Left hindlimb (tissue), 1 donor: ENCODE measurements around the gene APOBR.
A peak's percentile ranks its signal among the peaks of the same experiment; 100 is the strongest.
"Not testable (repeated sequence)": the region's sequence is repeated elsewhere in the genome, so short reads cannot be mapped to it uniquely, and the experiment has no call there.

ENCODE experiments used
- DNase-seq: peaks from one replicate; pipeline ENCODE4 v3.0.0-alpha.2; 2018

APOBR gene

DNA sequence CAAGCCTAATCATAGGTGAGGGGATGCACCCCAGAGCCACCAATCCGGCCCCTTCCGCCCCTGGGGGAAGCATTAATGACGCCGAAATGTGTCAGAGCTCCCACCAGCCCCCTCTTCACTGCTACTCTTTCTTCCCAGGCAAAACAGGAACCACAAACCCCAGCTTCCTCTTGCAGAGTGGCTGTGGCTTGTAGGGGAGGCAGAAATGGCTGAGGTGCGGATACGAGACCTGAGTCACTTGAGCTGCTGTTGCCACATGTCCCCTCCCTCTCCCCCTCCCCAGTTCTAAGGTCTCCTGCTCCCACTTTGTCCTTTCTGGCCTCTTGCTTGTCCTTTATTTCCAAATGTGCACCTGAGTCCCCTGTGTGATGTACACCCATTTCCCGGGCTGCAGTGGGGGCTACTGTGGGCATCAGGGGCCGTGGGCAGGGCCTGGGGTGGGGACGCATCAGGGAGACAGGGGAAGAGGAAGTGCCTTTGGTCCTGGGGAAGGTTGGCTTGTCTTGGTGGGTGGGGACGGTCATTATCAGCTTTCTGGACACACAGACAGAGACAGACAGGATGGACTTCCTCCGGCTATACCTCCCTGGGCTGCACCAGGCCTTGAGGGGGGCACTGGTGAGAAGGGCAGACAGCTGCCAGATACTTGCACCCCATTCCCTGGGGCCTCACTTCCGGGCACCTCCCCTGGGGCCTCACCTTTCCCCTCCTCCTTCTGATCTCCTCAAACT, at the start of gene APOBR:
Gene APOBR (plus strand): TSS at position 523 of the 731 bp plus-strand sequence. CDS start 39 bp downstream, at position 562.
- no peak for DNase-seq

DNA sequence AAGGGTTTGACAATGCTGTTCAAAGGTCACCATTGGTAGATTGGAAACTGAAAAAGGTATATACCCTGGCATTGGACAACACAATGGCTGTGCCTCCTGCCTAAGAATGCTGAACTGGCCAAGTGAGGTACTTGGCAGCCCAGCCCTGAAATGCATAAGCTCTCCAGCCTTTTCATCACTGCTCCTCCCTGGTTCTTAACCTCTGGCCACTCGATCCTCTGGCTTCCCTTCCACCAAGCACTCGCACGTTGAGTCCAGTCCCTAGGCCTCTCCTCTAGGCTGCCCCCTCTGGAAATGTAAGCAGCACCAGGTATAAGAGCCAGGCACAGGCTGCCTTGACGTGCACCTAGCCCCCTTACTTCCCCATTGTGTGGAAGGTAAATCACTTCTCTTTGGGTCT, 48.1 kb upstream of the APOBR start:
- DNase-seq, result not testable (repeated sequence)

GRCh38 chr16:28447081-28447480, 47.4 kb upstream of the APOBR start:
- not testable (repeated sequence) for DNase-seq

GRCh38 chr16:28473714-28474265, 20.7 kb upstream of the APOBR start:
- DNase-seq, result no peak

GRCh38 chr16:28475221-28475620, 19.2 kb upstream of the APOBR start:
- no peak for DNase-seq

- no peak for DNase-seq
Measured at GRCh38 chr16:28477311-28477920, 17.0 kb upstream of the APOBR start.

GRCh38 chr16:28478506-28479180, 15.8 kb upstream of the APOBR start:
- DNase-seq, result no peak

DNA sequence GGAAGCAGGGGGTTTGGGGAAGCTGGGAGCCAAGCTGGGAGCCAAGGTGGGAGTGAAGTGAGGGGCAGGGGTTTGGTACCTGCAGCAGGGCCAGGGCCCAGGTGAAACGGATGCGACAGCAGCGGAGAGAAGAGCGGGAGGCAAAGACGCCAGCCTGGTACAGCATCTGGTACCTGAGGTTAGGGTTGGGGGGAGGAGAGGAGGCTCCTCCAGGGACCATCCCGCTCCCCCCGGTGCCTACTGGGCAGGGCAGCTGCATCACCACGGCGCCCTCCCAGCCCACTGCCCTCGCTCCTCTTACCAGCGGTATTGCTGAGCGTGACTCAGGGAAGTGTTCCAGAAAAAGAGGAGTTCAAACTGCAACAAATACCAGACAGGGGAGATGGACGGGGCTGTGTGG, 12.4 kb upstream of the APOBR start:
- DNase-seq, result no peak

DNA sequence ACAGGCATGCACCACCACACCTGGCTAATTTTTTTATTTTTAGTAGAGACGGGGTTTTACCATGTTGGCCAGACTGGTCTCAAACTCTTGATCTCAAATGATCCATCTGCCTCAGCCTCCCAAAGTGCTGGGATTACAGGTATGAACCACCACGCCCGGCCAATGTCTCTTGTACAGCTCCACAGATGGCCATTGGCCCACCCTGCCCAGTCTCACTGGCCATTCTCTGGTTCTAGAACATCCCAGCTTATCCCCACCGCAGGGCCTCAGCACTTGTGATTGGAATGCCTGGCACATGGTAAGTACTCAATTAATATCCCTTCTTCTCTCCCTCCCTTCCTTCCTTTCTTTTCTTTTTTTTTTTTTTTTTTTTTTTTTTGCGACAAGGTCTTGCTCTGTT, 11.1 kb upstream of the APOBR start:
- not testable (repeated sequence) for DNase-seq

DNA sequence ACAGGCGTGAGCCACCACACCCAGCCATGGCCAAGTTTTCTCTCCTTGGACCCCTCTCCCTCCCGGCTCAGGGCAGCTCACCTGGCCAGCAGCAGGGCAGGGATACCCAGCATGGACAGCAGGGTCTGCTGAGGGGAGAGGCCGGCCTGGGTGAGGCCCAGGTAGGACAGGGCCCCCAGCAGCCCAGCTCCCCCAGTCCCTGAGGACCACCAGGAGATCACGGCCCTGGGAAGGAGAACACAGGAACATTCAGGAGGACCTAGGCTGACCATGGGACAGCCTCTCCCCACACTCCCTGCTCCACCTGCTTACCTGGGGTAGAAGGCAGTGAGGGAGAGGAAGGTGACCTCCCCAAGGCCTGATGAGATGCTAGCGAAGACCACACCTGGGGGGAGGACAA, 8.2 kb upstream of the APOBR start:
- DNase-seq, result no peak

DNA sequence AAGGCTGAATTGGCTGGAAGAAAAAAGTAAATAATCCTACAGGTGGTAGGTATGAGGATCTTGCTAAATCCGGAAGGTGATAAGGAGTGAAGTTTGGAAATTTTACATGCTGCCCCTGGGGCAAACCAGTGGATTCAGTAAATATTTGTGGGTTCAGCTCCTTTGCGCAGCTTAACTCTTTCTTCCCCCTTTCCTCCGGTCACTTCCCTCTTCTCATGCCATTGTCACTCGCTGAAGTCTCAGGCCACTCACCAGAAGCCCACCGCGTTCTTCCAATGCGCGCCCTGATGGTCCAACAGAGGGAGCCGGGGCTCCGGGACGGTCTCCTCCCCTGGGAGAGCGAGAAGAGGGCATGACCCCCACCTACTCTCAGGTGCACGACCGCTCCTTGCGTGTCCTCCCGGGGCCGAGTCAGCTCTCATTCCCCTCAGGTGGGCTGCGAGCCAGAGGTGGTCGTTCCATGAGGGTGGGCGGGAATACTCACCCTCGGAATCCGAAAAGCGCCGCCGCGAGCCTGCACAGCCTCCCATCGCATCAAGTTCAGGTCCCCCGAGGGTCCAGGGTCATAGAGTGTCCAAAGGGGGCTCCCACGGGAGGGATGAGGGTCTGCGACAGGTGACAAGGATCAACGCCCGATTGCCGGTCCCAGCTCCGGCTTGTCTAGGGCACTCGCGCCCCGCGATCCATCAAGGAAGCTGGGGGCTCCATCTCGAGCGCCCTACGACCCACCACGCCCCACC, 3.0 kb upstream of the APOBR start:
- DNase-seq, result no peak

GRCh38 chr16:28491970-28492474, 2.4 kb upstream of the APOBR start, which contains the start of gene CLN3:
Gene CLN3, minus strand, starts transcription at chr16:28492074. Its CDS starts 315 bp downstream, at chr16:28491759.
- peak; percentile 95 for DNase-seq

DNA sequence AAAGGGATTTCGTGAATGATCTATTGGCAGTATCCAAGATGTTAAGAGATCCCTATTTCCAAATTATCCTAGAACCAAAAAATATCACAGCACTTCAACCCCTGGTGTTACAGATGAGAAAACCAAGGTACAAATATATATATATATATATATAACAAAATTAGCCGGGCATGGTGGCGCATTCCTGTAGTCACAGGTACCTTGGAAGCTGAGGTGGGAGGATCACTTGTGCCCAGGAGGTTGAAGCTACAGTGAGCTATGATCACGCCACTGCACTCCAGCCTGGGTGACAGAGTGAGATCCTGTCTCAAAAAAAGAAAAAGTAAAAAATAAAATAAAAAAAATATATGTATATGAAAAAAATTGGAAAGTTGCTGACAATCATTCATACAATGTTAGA, 1.9 kb upstream of the APOBR start:
- DNase-seq, result no peak

DNA sequence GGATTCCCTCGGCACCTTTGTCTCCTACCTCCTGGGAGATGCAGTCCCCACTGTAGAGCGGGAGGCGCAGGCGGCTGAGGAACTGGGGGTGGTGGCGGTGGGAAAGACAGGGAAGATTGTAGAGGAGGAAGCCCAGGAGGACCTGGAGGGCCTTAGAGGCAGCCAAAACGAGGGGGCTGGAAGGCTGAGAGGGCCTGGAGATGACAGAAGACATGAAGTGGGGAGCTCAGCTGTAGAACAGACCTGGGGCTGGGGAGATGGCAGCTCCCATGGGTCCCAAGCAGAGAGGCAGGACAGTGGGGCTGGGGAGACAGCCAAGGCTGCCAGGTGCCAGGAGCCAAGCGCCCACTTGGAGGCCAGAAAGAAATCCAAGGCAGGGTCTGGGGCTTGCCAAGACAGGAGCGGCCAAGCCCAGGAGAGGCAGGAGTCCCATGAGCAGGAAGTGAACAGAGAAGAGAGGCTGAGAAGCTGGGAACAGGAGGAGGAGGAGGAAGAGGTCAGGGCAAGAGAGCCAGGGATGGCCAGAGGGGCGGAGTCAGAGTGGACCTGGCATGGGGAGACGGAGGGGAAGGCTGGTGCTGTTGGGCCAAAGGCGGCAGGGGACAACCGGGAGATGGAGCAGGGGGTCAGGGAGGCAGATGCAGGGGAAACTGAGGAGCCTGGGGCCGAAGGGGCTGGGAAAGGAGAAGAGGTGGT, 803 bp downstream of the APOBR start:
- no peak for DNase-seq

DNA sequence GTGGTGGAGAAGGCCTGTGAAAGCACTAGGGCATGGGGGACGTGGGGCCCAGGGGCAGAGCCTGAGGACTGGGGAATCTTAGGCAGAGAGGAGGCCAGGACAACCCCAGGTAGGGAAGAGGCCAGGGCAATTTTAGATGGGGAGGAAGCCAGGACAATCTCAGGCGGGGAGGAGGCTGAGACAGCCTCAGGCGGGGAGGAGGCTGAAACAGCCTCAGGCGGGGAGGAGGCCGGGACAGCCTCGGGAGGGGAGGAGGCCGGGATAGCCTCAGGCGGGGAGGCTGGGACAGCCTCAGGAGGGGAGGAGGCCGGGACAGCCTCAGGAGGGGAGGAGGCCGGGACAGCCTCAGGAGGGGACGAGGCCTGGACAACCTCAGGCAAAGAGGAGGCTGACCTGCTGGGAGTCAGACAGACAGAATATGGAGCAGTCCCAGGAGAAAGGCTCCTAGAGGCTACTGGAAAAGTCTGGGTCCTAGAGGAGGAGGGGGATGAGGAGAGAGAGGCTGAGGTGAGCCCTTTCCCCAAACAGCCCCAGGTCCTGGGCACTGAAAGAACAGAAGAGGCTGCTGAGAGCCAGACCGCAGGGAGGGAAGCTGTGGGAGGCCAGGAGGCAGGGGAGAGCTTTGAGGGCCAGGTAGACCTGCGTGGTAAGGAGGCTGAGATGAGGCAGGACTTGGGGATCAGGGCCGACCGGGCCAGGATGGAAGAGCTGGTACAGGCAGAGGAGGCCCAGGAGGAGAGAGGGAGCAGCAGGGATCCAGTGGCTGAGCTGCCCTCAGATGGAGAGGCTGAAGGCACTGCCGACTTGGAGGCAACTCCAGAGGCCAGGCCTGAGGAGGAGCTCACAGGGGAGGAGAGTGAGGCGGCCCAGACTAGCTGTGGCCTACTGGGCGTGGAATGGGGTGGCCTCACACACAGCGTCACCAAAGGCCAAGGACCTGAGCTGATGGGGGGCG, 1.6 kb downstream of the APOBR start:
- DNase-seq, result no peak

- no peak for DNase-seq
Measured at GRCh38 chr16:28496844-28497243, 2.4 kb downstream of the APOBR start.

DNA sequence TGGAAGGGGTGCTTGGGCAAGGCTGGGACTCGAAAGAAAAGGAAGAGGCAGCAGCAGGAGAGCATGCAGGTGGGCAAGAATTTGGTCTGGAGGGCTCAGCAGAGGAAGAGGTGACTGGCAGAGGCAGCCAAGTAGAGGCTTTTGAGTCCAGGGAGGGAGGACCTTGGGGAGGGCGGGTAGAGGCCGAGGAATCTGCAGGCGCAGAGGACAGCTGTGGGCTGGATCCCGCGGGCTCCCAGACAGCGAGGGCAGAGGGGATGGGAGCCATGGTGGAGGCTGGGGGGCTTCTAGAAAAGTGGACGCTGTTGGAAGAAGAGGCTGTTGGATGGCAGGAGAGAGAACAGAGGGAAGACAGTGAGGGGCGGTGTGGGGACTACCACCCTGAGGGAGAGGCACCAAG, 2.9 kb downstream of the APOBR start:
- DNase-seq, result no peak

DNA sequence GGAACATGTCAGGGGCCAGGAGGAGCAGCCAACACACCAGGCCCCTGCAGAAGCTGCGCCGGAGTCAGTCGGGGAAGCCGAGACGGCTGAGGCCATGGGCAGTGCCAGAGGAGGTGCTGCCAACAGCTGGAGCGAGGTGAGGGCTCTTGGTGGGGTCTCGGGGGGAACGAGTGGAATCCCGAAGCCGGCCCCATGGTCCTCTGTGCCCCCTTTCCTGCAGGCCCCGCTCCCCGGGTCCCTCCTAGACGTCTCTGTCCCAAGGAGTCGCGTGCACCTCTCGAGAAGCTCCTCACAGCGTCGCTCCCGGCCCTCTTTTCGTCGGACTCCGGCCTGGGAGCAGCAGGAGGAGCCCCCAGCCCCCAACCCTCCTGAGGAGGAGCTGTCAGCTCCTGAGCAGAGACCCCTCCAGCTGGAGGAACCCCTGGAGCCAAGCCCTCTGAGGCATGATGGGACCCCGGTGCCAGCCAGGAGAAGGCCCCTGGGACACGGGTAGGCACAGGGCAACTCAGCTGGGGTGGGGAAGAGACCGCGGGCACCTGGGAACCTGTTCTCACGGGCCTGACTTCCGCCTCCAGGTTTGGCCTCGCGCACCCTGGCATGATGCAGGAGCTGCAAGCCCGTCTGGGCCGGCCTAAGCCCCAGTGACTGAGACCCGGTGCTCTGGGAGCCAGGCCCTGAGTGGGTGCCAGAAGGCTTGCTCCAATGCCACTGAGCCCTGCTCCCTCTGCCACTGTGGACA, 3.6 kb downstream of the APOBR start:
- no peak for DNase-seq

DNA sequence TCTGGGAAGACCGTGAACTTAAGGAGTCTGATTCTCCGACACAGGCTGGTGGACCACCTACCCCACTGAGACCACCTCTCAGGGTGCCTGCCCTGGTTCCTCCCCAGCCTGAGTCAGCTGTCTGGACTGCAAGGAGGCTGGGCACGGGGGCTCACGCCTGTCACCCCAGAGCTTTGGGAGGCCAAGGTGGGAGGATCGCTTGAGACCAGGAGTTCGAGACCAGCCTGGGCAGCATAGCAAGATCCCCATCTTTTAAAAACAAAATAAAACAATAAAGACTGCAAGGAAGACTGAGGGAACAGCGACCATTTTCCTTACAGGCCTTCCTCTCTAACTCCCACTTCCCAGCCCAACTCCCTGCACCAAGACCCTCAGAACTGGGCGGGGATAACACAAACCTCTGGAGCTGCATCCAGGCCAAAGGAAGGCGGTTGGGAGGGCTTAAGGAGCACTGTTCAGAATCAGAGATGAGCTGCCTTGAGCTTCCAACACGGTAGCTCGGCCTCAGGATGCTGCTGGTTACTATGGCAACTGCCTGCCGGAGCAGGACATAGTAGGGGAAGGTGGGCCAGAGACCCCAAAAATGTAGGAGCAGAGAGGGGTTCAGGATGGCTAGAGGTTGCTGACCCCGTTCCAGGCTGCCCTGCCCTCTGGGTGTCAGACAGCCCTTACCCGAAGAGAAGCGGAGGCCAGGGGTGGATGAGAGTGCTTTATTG, 4.4 kb downstream of the APOBR start:
- DNase-seq, result no peak
